Left renal pelvis (tissue), 4 donors: ENCODE data around the gene SUFU. TPM values are rescaled to one million over a fixed set of nuclear protein-coding genes. Genes with fewer than 3 reads are reported as not detected.

Experiments
- DNase-seq, 4 donors: peaks; one replicate each; pipeline ENCODE4 v3.0.0-alpha.2; 2013; ENCODE audit warnings: low read depth in 4 of 4, low spot score in 3 of 4
- polyA plus RNA-seq, 4 donors: library from polyadenylated mRNA; unstranded; fragments of 120-200 nt; gene quantifications; one replicate each; pipeline ENCODE4 v1.2.1, GENCODE V29; 2013; ENCODE audit not compliant: insufficient read length in 4 of 4

The SUFU gene
- polyA plus RNA-seq, 4 donors: 24.0 to 28.7 (median 27.6) TPM

GRCh38 chr10:102681696-102682095 lies 177.9 kb downstream of the SUFU start:
- DNase-seq: no peak

GRCh38 chr10:102682416-102682815 lies 178.6 kb downstream of the SUFU start:
- DNase-seq: no peak

GRCh38 chr10:102682981-102683380 lies 179.2 kb downstream of the SUFU start:
- DNase-seq: no peak

Other genes with a start within 250 kb of the SUFU start
- 10 to 100 TPM; 16.9 to 25.9 (median 21.3) TPM for gene NFKB2, start 108.3 kb upstream of the SUFU start, polyA plus RNA-seq
- 10 to 100 TPM in 2 of 4 donors, 1 to 10 TPM in 2; 7.0 to 16.4 (median 11.0) TPM for gene PSD, start 85.2 kb upstream of the SUFU start, polyA plus RNA-seq
- gene FBXL15, start 83.1 kb upstream of the SUFU start, polyA plus RNA-seq: 10 to 100 TPM in 1 of 4 donors, 1 to 10 TPM in 3; 5.3 to 13.5 (median 7.1) TPM
- gene CUEDC2, start 71.4 kb upstream of the SUFU start, polyA plus RNA-seq: 10 to 100 TPM; 62.7 to 89.6 (median 77.5) TPM
- 1 to 10 TPM in 2 of 4 donors, under 1 TPM in 1, not detected in 1; 0.37 to 2.3 (median 1.0) TPM for gene C10orf95, start 52.4 kb upstream of the SUFU start, polyA plus RNA-seq
- 10 to 100 TPM; 80.6 to 92.0 (median 89.2) TPM for gene ACTR1A, start 1.3 kb upstream of the SUFU start, polyA plus RNA-seq
- gene TRIM8, start 140.5 kb downstream of the SUFU start, polyA plus RNA-seq: 100 to 1,000 TPM in 3 of 4 donors, 10 to 100 TPM in 1; 76.9 to 146 (median 129) TPM
- 10 to 100 TPM; 19.0 to 31.4 (median 28.5) TPM for gene ARL3, start 210.4 kb downstream of the SUFU start, polyA plus RNA-seq
- gene SFXN2, start 210.7 kb downstream of the SUFU start, polyA plus RNA-seq: 10 to 100 TPM in 3 of 4 donors, 1 to 10 TPM in 1; 8.3 to 63.1 (median 50.1) TPM
- gene WBP1L, start 240.0 kb downstream of the SUFU start, polyA plus RNA-seq: 10 to 100 TPM; 46.6 to 57.6 (median 47.6) TPM